NCI-H1436 treated with DMSO at 0.1 percent for 48 hours (cell line): Measurements from ENCODE around the gene FBLN5.
"Not testable (repeated sequence)": the region's sequence is repeated elsewhere in the genome, so short reads cannot be mapped to it uniquely, and the experiment has no call there.

Source experiments
- DNase-seq: peaks from one replicate; lab custom pipeline; 2025; lab: John Stamatoyannopoulos, UW

The FBLN5 gene

DNA sequence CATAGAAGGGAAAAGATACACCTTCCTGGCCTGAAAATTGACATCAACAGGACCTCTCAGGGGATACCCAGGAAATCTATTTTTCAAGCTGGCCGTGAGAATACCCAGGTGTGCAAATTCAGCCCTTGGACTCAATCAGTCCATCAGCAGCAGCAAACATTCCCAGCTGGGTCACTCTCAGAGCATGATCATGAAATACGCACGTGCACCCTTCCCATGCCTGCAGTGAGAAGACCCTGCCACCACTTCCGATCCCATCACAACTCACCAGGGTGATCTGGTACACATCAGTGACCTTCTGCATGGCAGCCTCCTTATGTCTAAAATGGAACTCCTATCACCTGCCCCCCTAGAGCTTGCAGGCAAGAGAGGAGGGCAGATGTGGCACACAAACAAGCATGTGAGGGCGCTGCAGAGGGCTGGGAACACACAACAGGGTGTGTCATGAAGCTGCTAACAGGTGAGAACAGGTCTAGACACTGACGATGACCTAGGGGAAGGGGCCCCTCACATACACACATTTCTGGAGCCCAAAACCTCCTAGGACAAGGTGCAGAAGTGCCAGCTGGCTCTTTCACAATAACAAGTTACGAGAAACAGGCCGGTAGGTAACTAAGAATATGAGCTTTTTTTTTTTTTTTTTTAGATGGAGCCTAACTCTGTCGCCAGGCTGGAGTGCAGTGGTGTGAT lies 42.4 kb downstream of the FBLN5 start:
- DNase-seq: no peak

DNA sequence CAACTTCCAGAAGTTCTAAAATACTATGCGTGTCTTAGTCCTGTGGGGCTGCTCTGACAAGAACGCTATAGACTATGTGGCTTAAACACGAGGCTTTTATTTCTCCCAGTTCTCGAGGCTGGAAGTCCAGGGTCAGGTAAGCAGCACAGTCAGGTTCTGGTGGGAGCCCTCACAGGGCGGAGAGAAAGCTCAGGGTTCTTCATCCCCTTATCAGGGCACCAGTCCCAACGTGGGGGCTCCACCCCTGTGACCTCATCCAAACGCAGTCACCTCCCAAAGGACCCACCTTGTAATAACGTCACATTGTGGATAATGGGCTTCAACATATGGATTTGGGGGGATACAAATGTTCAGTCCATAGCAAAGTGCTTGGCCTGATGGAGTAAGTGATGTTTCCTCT lies 43.0 kb downstream of the FBLN5 start:
- DNase-seq: no peak

DNA sequence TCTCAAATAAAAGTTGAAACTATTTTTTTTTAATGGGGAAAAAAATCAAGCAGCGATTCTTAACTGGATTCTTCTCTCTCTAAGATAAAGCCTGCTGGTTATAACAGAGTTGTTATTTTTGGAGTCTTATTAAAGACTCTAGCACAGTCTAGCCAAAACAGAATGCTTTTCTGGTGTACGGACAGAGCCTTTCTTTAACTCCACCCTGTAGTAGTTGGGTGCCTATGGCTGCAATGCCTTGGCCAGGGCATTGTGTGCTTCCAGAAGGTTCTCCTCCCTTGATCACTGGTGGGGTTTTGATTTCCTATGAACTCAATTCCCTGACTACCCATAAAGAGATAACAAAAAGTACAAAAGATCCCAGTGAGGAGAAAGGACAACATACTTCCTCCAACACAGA lies 44.4 kb downstream of the FBLN5 start:
- no peak for DNase-seq

DNA sequence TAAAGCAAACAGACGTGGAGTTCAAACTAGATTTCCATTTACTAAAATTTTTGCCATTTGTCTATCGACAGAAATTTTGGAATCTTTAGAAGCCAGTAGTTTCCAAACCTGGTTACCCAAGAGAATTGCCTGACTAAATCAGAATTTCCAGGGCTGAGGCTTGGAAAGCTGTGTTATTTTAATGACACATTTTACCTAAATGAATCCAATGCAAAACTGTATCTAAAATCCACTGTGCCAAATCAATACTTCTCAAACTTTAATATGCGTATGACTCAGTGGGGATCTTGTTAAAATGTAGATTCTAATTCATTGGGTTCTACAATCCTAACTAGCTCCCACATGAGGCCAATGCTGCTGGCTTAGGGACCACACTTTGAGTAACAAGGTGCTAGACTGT lies 45.2 kb downstream of the FBLN5 start:
- DNase-seq: no peak

DNA sequence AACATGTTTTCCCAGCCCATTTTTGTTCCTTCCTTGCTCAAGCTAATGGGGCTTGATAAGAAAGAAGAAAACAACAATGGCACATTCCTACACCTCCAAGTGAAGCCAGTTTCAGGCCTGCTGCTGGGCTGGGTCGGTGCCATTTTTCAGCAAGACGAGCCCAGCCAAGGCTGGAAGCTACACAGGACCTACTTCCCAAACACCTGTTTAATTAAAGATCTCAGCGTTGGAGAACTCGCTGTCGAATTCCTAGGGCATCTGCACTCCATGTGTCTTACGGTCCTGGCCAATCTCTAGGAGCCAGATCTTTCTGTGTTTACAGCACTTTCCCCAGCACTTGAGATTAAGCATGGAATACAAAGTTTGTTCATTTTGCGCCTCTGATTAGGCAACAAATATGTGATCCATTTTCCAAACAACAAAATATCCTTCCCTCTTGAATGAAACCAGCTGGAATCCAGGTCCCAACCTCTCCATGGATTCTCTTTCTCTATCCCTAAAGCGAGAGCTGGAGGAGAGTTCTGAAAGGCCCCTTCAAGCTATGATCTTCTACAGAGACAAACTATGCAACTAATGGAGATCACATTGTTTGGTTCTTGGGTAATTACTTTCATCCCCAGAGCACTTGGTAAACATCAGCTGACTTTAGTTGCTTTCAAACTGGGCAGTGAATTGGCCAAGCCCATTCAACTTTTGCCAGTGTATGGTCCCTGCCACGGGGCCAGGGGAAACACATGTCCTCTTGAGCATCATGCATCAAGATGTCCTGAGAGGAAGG lies 45.9 kb downstream of the FBLN5 start:
- no peak for DNase-seq

DNA sequence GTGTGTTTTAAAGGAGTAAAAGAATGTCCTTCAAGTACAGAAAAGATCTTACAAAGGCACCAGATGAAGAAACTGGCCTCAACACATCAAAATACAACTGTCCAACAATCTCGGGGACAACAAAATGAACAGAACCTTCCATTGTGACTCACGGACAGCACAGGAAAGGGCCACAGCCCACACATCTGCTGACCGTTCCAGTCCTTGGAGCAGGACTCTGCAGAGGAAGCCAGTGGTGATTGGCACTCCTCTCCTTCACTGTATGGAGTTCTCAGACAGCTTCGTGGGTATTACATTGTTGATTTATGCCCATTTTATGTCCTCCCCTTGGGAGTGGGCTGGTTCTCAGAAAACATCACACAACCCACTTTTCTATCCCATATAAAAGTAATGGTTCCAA lies 47.7 kb downstream of the FBLN5 start:
- DNase-seq: no peak

DNA sequence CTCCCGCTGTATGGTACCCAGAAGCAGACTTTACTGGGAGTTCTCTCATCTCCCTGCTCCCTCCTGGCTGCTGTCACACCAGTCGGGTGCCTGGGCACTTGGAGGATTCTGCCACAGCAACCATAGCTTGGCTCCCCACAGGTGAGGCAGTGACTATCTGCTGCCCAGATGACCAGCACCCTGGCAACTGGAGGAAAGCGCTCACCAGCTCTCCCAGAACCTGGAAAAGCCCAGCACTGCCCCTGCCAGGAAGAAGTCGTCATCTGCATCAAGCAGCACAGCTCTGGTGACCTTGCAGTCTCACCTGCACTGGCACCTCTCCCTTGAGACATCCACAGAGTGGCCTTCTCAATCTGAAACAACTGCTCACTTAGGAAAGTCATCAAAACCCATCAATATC lies 48.3 kb downstream of the FBLN5 start:
- DNase-seq: no peak

DNA sequence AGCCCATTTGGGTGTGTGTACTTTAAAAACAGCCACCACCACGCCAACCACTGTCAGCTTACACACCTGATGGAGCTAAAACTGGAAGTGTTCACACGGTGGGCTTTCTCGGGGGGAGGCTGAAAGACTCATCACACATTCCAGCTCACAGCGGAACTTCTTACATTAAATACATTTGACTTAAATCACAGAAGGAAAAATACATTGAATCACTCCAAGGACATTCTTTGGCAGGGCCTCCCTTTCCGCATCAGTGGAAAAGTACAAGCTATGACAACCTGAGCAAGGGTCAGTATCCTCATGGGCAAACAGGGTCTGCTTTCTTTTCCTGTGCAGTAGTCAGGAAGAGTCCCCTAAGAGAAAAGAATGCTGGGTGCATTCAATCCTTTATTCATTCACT lies 49.1 kb downstream of the FBLN5 start:
- DNase-seq: no peak

DNA sequence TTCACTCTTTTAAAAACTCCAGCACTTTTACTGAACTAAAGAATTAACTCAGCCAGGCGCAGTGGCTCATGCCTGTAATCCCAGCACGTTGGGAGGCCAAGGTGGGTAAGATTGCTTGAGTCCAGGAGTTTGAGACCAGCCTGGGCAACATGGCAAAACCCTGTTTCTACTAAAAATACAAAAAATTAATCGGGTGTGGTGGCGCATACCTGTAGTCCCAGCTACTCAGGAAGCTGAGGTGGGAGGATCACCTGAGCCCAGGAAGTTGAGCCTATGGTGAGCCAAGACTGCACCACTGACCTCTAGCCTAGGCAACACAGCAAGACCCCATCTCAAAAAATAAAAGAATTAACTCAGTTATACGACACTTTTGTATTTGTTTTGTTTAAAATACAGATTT lies 49.8 kb downstream of the FBLN5 start:
- not testable (repeated sequence) for DNase-seq

DNA sequence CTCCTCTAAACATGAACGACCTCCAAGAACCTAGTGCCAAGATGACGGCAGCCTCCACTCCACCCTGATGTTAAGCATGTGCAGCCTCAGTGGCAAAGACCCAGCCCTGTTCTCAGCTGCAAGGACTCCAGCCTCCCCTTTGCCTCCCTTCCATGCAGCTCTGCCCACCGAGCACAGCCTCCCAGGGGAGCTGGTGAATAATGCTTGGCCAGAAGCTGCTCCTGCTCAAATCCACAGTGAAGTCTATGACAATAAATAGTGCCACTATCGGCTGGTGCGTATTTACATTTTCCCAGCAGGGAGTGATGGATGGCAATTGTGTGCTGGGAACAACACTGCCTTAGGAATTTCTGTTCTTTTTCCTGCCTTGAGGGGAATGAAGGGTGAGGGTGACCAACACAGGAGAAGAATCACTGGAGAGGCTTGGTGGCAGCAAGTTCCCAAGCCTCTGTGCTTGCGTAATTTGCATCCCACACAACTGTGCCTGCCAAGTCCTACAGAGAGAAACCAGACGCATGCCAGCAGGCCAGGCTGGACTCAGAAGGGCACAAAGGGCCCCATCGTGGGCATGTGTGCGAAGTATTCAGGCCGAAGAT lies 50.3 kb downstream of the FBLN5 start:
- DNase-seq: no peak

DNA sequence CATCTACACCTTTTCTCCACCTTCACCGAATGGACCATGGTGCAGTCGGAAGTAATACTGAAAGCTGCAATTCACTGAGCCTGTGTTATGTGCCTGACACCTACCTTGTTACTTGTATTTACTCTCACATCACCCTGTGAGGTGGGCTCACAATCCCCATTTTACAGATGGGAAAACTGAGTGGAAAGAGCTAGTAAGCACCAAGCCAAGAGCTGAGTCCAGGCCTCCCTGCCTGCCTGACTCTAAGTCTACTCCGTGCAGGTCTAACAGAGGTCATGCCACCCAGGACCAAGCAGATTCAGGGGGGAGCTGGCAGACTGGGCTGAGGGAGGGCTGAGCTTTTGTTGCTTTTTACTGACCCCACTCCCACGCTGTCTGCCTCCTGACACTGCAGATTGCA lies 51.1 kb downstream of the FBLN5 start:
- no peak for DNase-seq

DNA sequence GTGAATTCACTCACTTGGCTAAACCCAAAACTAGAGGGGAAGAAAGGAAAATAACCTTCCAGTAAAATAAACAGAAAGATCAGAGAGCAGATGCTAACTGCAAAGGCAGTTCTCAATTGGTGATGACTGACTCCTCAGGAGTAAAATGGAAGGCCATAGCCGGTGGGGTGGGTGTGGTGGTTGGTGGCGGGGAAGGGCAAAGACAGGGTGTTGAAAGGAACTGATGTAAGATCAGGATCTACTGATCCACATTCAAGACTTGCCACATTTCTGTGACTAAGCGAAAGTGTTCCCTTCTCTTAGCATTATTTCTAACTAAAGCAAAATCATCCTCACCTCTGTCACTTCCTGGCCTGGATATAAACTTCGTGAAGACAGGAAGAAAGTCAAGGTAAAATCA lies 53.8 kb downstream of the FBLN5 start:
- no peak for DNase-seq

DNA sequence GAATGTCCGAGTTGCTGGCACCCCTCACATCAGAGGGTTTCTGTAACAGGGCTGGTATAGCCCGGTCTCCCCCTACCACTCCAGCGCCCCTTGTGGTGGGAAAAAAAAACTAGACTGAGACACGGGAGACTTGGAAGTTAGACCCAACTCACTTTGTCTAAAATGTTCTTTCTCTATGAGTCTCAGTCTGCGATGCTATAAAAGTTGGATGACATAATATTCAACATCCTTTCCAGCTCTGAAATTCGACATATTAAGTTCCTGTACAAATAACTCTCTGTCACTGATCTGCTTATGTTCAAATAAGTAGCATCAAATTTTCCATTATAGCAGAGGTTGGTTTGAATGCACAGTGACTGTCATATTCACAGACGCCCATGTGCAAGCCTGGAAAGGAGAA lies 54.5 kb downstream of the FBLN5 start:
- no peak for DNase-seq

DNA sequence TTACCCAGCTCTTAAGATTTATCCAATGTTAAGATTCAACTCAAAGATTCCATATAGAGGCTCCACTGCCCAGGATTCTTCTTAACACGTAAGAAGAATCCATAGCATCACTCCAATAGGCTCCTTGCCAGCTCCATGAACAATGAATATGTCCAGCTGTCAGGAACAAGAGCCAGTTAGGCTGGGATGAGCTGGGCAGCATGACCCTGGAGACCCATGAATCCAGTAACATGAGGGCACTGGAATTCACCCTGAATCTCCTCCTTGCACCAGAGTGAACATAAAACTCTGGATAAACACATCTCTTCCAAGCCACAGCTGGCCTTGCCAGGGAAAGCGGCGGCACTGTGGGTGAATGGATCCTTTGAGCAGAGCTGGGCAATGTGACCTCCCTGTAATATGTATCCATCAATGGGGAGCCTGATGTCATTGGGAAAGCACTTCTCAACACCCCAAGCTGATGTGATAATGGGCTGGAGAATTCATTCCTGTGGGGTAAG lies 55.7 kb downstream of the FBLN5 start:
- no peak for DNase-seq

DNA sequence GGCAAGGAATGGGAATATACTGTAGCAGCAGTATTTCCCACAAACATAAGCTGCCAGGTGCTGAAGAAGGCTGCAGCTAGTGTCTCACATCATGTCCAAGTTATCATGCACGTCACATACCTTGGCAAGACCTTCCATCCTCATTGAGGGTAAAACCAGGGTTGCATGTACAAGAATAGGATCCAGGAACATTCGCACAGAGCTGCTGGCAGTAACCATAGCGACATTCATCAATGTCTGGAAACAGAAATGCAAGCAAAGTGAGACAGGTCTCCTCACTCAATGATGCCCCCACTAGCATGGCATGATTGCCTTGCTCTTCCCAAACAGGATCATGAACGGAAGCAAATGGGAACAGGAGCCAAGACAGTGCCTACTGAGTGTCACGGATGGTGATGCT lies 56.4 kb downstream of the FBLN5 start:
- no peak for DNase-seq

DNA sequence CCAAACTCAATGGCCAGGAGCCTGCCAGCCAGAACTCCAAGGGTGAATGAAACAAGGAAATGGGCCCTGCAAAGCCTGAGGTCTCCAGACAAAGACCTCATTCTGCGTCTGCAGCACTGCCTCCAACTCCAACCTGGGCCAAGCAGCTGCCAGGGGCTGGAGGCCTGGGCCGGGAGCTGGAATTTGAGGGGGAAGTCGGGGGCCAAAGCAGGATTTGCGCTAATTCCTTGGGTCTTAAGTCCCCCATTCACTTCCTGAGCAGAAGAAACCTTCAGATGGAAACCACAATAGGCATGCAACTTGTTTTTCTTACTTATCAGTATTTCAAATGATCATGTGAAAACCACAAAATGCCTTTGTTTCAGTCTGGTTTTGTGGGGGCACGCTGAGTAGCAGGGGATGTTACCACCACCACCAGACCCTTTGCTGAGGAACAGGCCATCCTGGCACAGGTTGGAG lies 57.2 kb downstream of the FBLN5 start:
- DNase-seq: no peak

DNA sequence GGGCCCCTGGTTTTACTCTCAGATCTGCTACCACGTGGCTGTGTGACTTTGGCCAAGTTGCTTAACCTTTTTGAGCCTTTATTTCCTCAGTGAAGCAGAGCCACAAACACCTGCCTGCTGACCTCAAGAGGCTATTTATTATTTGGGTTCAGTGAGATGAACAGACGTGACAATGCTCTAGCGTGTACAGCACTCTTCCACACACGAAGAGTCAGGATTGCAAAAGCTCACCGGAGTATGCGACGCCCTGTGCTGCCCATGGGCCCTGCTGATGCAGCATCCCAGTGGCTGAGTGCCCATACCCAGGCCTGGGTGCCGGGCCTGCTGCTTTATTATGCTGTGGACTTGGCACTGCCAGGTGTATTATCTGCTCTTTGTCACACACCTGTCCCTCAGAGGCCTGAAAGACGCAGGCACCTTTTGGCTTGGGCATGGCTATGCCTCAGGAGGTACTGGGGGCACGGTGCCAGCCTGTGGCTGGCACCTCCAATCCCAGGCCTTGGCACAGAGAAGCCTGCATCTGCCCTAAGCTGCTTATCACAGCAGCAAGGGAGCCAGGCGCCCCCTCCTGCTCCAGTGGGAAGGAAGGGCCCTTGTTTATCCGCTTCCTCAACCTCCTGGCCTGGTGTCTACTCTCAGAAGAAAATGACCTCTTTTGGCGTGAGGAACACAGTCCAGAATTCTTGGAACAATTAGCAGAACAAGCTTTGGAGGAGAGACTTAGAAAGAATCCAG lies 57.9 kb downstream of the FBLN5 start:
- DNase-seq: no peak

DNA sequence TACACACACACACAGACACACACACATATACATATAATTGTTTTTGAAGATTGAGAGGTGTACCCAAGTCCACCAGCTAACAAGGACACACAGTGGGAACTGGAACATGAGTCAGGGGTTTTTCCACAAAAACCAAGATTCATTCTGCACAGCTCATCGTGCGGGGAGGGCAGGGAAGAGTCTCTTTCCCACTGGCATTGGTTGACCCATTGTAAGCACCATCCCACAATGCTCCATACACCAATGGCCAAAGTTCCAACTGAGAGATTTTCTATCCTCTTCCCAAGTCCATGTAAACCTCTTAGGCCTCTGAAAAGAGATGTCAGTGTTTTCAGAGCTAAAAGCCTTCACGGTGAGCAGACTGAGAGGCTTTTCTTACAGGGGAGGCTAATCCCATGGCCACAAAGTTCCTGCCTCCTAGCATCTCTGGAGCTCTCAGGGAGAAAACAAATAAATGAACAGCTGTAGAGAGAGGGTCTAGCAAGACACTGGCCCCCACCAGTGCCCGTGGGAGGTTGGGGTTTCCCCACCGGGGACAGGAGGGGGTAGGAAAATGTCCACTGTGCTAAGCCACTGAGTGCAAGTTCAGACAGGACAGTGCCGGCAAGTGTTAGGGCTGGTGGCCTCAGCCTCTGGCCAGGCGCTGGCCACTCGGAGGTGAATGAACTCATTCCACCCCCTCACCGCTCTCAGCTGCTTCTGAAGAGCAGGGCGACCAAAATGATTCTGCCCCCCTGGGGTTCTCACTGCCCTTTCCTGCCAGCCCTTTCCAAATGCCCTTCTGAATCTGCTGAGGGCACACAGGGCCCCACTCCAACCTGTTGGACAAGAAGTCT lies 58.6 kb downstream of the FBLN5 start:
- DNase-seq: no peak

DNA sequence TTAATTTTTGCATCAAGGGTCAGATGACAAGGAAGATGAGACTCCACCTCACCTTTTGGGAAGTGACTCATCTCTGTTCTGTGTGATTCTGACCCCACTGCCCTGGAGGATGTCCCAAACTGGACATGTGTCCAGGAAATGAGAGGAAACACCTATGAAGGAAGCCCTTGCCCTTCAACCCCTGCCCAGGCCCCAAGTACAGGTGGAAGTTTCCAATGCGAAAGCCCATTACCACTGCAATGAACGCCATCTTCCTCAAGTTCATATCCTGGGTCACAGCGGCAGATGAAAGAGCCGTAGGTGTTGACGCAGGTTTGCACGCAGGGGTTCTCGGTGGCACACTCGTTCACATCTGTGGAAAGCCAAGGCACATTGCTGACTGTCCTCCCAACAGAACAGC lies 60.5 kb downstream of the FBLN5 start:
- DNase-seq: no peak

DNA sequence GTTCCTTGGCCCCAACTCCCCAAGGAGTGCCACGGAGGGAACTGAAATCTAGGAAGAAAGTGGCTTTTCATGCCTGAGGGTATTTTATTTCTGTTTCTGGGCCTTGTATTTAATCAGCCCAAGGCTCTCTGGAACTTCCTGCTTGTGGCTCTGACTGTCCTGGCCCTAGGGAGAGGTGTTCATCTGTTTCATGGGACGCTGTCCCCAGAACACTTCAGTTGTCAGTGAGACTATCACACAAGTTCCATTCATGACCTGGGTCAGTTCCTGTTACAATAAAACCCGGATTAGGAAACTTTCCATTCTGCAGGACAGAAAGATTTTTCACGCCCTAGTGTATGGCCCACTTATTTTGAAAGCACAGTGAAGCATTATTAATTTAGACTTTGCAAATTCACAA lies 61.7 kb downstream of the FBLN5 start:
- no peak for DNase-seq

DNA sequence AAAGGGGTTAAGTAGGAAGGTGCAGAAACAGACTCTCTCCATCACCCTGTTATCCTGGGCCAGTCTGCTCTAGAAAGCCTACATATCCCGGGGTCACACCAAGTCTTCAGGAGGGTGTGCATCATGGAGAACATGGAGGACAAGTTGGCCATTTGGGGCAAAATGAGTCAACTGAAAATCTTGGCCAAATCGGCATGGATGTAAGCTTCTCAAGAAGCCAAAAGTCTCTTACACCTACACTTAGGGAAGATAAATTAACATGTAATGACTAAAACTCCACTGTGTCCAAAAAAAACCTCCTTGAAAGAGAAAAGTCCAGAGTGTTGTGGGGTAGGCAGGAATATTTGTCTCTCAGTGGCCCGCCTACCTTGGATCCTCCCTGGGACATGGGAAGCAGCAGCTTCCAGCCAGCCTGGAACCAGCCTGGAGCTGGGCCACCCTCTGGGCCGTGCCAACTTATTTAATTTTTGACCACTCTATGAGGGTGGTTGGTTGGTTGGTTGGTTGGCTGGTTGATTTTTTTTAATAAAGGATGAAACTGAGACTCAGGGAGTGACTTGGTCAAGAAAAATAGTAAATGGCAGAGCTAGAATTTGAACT lies 62.3 kb downstream of the FBLN5 start:
- DNase-seq: no peak
